GM19193 (cell line): ENCODE data around the gene ORC3.
A peak's percentile ranks its signal among the peaks of the same experiment; 100 is the strongest.

Experiments
- POLR2A ChIP-seq: IDR thresholded peaks from 4 replicates; pipeline ENCODE4 v1.6.1; 2011; ENCODE audit not compliant: insufficient read depth, insufficient read length; ENCODE audit errors: extremely low read depth

The ORC3 gene

DNA sequence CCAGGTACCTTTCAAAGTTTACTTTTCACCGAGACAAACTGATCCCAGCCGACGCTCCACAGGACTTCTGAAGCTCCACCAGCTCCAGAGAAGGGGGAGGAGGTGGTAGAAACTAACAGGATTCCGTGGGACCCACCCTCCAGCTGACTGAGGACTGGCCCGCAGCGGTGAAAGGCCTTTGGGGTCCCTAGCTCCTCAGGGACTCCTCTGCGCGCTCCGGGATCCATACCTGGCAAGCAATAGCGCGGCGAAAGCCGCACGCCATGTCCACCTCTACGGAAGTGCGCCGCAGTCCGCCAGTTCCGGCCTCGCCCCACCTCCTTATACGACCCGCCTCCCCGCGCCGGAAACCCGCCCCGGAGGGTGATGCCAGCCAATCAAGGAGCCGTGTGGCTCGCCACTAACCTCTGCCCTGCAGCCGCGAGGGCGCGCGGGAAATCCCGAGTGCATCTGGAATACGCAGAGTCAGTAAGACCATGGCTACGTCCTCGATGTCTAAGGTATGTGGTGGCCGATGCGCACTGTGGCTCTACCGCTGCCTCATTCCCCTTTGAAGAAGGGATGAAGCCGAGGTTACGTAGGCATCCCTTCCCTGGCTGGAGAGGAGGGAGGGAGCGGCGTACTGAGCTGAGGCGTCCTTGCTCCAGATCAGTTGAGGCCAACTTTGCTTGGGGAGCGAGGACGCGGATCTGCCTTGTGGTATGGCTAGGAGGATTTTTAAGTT is at the start of gene ORC3, which contains the start of gene RARS2:
Gene ORC3 (plus strand): TSS at position 443 of the 724 bp plus-strand sequence. CDS start 34 bp downstream, at position 477.
Gene RARS2 (minus strand): TSS at position 295 of the 724 bp plus-strand sequence. CDS start 30 bp downstream, at position 265.
- TF ChIP-seq POLR2A, result peak; percentile 92

DNA sequence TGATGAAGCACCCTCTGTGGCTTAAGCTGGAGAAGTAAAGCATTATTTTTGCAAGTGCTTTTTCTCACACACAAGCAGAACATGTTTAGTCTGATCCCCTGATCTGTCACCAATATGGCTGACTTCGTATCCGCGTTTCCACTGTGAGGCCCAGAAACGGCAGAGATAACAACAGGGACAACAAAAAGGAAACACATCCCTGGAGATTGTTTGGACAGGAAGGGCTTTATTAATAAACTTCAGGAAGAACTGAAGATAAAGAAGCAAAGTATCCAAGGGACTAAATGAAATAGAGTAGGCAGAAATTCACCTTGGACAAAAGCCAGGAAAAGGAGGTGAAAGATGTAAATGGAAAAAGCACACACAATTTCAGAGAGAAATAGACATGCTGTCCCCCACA is 49.4 kb upstream of the ORC3 start:
- TF ChIP-seq POLR2A, result no peak

DNA sequence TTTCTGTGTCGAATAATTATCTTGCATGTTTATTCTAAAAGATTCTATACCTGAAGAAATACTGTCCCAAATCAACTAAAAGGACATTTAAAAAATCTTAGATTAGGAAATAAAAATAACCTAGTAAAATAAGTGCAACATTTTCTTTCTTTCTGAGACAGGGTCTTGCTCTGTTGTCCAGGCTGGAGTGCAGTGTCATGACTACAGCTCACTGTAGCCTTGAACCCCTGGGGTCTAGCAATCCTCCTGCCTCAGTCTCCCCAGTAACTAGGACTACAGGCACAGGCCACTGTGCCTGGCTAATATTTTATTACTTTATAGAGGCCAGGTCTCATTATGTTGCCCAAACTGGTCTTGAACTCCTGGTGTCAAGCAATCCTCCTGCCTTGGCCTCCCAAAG is 48.9 kb upstream of the ORC3 start:
- TF ChIP-seq POLR2A, result no peak

DNA sequence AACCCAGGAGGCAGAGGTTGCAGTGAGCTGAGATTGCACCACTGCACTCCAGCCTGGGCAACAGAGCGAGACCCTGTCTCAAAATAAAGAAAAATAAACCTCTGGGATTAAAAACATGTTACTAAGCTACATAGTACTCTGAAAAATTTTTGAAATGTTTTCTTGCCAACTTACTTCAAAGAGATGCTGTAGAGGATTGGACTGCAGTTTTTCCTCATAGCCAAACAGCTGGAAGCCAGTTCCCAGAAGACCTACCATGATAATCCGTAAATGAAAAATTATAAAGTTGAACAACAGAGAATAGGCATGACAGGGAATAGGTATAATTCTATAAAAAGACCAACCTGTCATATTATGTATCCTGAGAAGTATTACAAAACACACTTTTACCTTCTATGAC is 48.2 kb upstream of the ORC3 start:
- TF ChIP-seq POLR2A, result no peak

DNA sequence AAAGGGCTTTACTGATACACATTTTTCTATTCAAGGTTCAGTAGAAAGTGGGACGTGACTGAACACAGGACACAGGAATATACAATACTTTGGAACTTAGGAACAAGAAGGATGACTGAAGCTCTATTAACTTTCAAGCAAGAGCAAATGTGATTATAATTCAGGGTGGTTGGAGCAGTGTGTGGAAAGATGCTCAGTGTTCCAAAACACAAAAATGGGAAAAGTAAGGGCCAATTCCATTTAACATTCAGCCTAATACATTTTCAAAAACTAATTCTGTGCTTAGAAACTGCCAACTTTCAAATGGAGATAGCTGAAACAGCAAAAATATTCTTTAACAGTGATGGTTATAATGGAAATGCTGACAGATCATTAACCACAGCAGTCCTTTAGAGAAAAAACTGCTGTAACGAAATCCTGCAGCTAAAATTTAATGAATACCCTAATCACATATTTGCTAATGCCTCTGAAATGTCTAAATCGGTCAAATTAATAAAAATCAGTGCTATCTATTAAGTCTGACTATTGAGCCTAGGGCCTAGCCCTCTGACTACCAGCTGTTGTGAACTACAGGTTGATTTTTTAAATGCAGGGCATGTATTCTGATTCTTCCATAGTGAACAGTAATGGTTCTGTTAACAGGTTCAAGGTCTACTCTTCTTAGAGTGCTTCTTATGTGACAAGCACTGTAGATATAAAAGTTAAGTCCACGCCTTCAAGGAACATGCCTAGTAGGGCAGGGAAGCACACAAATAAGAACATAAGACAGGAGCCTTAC is 46.0 kb upstream of the ORC3 start:
- TF ChIP-seq POLR2A, result no peak

DNA sequence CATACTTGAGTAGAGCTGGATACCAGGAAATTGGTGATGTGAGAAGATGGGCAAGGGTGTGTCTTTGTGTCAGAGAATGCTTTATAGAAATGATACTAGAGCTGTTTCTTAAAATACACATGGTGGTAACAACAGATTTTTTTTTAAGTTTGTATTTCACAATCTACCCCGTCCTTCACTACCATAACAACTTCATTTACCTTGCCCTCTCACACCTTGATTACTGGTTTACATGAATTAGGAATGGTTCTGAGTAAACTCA is 45.5 kb upstream of the ORC3 start:
- no peak for TF ChIP-seq POLR2A

DNA sequence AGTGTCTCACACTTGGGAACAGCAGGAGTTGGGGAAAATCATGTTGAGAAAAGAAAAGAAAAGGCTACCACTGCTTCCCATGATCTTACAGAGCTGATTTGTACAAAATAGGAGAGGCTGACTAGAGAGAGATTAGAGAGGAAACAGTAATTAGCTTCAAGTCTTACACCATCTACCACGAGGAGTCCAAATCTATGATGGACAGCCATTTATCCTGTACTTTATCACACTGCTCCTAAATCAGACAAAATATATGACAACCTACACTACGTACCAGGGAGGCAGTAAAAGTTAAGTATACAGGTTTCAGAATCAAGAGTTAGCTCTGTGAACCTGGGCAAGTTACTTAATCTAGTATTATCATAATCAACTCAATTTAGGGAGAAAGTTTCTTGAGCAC is 38.1 kb upstream of the ORC3 start:
- no peak for TF ChIP-seq POLR2A

DNA sequence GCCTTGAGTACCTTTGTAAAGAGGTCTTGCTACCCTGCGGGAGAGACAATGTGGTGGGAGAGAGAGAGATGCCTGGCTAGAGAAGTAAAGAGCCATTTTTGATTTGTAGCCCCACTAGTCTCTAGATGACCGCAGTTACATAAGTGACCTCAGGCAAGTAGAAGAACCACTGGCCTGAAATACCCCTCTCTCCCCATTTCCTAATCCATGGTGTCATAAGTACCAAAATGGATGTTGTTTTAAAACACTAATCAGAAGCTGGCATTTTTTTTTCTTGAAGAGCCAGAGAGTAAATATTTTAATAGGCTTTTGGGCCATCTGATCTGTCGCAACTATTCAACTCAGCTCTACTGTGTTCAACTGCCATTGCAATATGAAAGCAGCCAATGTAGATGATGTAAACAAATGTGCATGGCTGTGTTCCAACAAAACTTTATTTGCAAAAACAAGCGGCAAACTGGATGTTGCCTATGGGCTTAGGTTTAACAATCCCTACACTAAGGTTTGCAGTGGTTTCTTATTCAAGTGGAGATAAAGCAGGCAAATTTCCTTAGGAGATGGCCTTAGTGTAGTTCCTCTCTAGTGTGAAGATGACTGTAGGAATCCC is 36.7 kb upstream of the ORC3 start:
- TF ChIP-seq POLR2A, result no peak

DNA sequence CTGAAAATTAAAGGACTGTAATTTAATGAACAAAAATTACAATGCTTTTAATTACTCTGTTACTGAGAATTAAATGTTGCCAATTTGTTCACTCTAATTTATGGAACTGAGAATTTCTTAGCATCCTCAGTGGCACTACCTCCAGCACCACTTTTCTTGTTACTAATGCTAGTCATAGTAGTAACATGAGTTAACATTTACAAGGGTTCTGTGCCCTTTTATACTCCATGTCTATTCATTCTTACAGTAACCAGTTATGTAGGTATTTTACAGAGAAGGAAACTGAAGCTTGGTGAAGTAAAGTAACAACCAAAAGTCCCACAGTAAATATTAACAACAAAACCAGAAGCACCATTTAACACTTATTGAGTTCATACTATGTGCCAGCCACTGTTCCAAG is 34.4 kb upstream of the ORC3 start:
- TF ChIP-seq POLR2A, result no peak

DNA sequence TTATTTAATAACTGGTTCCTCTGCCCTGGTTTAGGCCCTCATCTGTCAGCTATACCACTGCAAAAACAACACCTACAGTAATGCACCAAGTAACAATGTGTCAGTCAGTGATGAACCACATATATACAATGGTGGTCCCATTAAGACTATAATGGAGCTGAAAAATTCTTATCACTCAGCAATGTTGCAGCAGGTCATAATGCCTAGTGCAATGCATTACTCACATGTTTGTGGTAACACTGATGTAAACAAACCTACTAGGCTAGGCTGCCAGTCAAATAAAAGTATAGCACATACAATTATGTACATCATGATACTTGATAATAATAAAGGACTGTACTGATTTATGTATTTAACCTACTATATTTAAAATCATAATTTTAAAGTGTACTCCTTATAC is 31.5 kb upstream of the ORC3 start:
- no peak for TF ChIP-seq POLR2A

DNA sequence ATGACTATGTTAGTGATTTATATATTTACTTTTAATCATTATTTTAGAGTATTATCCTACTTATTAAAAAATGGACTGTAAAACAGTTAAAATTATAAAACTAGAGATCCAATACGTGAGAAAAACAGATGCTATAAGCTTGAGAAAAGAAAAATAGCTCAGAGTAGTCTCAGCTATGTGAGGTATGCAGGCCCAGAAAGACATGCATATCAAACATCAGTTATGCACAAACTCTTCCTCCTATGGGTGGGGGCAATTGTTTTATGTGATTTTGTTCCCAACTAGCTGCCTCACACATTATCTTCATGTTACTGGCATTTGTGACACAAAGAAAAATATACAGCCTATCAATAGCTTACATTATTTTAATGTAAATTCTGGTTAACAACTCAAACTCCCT is 28.9 kb upstream of the ORC3 start:
- no peak for TF ChIP-seq POLR2A

DNA sequence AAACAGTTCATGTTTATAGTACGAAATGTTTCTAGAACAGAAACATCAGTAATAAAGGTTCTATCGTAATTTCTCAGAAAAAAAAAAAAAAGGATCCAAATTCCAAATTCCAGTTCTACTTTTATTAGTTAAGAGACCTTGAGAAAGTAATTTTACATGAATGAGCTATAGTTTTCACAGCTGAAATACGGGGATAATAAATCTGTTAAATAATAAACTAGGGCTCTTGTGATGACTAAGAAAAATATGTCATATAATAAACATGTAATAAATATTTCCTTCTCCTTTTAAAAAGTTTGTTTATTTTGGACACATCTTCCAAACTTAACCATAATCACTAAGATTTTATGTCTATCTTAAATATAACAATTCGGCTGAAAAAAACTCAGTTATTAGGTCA is 17.9 kb upstream of the ORC3 start:
- TF ChIP-seq POLR2A, result no peak

DNA sequence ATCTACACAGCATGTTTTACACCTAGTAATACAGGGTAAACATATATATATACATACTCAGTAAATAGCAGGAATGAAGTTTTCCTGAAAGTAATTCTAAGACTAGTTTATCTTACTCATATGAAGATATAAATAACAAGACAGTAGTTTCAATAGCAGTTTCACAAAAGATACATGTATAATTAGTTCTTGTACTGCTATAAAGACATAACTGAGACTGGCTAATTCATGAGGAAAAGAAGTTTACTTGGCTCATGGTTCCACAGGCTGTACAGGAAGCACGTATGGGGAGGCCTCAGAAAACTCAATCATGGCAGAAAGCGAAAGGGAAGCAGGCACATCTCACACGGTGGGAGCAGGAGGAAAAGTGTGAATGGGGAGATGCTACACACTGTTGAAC is 17.1 kb upstream of the ORC3 start:
- no peak for TF ChIP-seq POLR2A

DNA sequence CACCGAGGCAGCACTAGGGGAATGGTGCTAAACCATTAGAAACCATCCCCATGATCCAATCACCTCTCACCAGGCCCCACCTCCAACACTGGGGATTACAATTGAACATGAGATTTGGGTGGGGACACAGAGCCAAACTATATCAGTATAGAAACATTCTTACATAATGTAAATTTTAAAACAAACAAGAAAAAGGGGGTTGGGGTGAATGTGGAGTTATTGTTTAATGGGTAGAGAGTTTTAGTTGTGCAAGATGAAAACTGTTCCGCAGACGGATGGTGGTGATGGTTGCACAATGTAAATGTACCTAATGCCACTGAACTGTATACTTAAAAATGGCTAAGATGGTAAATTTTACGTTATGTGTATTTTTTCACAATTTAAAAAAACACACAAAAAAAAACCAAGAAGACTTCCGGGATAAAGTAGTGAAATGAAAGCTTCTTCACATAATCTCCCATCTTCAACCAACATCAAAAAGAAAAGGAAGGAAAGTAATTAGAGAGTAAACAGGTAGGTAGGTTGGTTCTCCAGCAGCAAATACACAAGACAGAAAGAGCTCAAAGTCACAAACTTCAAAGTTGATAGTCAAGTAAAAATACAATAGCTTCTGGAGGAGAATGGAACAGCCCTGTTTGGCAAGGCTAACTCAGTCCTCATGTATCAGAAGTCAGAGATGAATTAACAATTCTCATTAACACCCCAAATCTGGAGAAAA is 16.5 kb upstream of the ORC3 start:
- no peak for TF ChIP-seq POLR2A

DNA sequence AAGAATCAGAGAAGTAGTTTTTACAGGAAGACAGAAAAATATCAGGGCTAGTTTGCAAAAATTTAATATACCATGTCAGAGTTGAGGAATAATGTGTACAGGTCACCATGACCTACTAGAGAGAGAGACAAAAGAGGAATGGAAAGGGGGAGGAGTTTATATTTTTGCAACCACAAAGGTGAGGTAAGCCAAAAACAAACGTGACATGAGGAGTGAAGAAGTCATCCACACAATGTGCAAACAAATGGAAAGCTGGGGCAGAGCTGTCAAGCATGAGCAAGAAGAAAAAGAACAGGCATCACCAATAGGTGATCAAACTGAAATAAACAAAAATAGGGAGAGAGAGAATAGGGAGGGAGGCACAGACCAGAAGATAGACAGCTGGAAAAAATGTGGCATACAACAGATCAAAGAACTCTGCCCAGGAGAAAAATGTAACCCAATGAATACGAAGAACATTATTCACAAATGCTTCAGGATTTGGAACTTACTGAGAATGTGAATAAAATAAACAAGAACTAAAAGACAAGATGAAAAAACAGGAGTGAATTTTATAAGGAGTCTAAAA is 15.6 kb upstream of the ORC3 start:
- no peak for TF ChIP-seq POLR2A

DNA sequence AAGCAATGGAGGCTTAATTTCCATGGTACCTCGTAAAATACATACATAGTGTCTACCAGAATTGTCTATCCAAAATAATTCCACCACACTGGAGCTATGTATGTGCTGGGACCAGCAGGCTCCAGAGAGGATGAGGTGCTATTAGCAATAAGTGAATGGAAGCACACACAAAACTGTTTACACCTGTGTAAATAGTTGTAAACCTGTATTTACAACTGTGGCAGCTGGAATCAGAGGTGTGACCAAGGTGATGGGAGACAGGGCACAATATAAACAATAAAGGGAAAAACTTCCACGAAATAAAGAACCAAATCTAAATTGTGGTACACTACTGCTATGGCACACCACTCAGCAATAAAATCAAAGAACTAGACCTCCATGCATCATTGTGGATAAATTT is 14.5 kb upstream of the ORC3 start:
- TF ChIP-seq POLR2A, result no peak

DNA sequence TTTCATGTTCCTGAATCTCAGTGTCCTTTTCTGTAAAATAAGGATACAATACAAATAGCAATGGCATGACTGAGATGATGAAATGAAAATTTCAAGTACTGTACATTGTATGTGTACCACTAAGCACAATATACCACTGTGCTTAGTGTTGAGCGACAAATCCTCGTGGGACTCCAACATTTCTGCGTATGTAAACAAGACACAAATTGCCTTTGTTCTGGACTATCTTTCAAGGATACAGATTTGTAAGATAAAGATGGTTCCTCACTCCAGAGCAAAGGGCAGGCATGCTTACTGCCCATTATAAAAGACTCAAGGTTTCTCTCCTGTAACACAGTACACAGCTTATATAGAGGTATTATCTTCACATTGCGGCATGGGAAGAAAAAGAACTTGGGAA is 6.1 kb upstream of the ORC3 start:
- TF ChIP-seq POLR2A, result no peak
